Activated CD8-positive, alpha-beta T cell treated with anti-CD3 and anti-CD28 coated beads for 36 hours (primary cell): ENCODE results near the gene RBSN. TPM values are rescaled to one million over a fixed set of nuclear protein-coding genes. Genes with fewer than 3 reads are reported as not detected.
A peak's percentile ranks its signal among the peaks of the same experiment; 100 is the strongest.

Experiments used
- ATAC-seq: fragments of 200-7000 bp; cut with Tn5 transposase; one replicate; pipeline ENCODE4 v1.10.0; 2021; ENCODE audit warnings: mild to moderate bottlenecking, moderate library complexity
- CTCF ChIA-PET: fragments of 350-600 bp; sonication (Branson Sonifier 250); formaldehyde crosslinking; loops from one replicate; lab custom pipeline; 2021; ENCODE audit warnings: antibody characterized with exemption; lab: Charles Lee
- POLR2A ChIA-PET: fragments of 350-600 bp; sonication (Branson Sonifier 250); formaldehyde crosslinking; loops from one replicate; lab custom pipeline; 2021; ENCODE audit warnings: antibody characterized with exemption; lab: Charles Lee
- DNase-seq: peaks from one replicate; pipeline ENCODE4 v3.0.0-alpha.2; 2020
- H3K27ac Mint-ChIP-seq: one replicate; pipeline ENCODE4 v1.8.0; 2021; ENCODE audit warnings: mild to moderate bottlenecking, mixed read lengths
- H3K27me3 Mint-ChIP-seq: one replicate; pipeline ENCODE4 v1.8.0; 2021; ENCODE audit warnings: mixed read lengths
- H3K36me3 Mint-ChIP-seq: one replicate; pipeline ENCODE4 v1.8.0; 2021; ENCODE audit warnings: low read depth, mixed read lengths
- H3K4me1 Mint-ChIP-seq: one replicate; pipeline ENCODE4 v1.8.0; 2021; ENCODE audit warnings: low read depth, mixed read lengths
- H3K4me3 Mint-ChIP-seq: one replicate; pipeline ENCODE4 v1.8.0; 2021; ENCODE audit warnings: mild to moderate bottlenecking, moderate library complexity, mixed read lengths
- H3K9me3 Mint-ChIP-seq: one replicate; pipeline ENCODE4 v1.8.0; 2021; ENCODE audit warnings: mixed read lengths
- intact Hi-C: fragments of 100-400 bp; cut with micrococcal nuclease; formaldehyde crosslinking; loops from one replicate; pipeline ENCODE4 v1.10.0; 2022
- total RNA-seq, 2 experiments: library from RNA; stranded (reverse); gene quantifications; one replicate each; pipeline ENCODE4 v1.2.3, GENCODE V29; 2021
- TF ChIP-seq, protein P1 (sequence below): fragments of 200-600 bp; IDR thresholded peaks from one replicate; pipeline ENCODE4 v1.8.0; 2022; ENCODE audit warnings: antibody characterized with exemption, mild to moderate bottlenecking

Gene RBSN
- total RNA-seq, 2 experiments from 2014 or later: 11.3 to 11.8 TPM

DNA sequence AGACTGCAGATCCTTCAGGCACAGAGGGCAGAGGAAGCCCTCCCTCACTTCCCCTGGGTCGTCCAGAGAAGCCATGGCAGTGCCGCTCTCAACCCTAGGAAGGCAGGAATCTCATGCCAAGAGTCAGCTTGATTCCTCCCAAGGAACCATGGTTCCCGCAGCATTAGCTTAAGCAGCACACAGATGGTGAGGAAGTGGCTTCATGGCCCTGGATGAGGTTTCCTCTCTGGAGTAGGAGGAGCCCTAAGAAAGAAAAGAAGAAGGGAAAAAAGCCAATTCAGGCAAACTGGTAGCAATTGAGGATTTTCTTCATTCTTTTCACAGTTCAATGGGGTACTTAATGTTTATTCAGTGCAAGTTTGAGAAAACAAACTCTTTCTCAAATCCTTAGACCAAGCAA, 2.9 kb downstream of the RBSN start:
- no peak for ATAC-seq
- Mint-ChIP-seq H3K9me3 (no peaks in the 10 kb centered on the region), H3K4me3 (no peak overlapping the region), H3K27ac (peak overlapping the region; percentile 13), H3K36me3 (peaks cover 12% of the 10 kb centered on the region), H3K4me1 (peaks cover 19% of the 10 kb centered on the region), H3K27me3 (peaks cover 2% of the 10 kb centered on the region)
- intact Hi-C loops: no loop called here
- ChIA-PET CTCF (interaction anchor here (1.0 to 1.5 kb wide), 3 partner anchors 14 to 174 kb away, joined by 3 read pairs; no protein-coding TSS in a partner anchor), POLR2A (interaction anchor here (3.6 kb wide), 1 partner anchor 31 kb away, joined by 40 read pairs; the partner anchor contains the start of gene MRPS25)
- DNase-seq: no peak
- TF ChIP-seq, protein P1, sequence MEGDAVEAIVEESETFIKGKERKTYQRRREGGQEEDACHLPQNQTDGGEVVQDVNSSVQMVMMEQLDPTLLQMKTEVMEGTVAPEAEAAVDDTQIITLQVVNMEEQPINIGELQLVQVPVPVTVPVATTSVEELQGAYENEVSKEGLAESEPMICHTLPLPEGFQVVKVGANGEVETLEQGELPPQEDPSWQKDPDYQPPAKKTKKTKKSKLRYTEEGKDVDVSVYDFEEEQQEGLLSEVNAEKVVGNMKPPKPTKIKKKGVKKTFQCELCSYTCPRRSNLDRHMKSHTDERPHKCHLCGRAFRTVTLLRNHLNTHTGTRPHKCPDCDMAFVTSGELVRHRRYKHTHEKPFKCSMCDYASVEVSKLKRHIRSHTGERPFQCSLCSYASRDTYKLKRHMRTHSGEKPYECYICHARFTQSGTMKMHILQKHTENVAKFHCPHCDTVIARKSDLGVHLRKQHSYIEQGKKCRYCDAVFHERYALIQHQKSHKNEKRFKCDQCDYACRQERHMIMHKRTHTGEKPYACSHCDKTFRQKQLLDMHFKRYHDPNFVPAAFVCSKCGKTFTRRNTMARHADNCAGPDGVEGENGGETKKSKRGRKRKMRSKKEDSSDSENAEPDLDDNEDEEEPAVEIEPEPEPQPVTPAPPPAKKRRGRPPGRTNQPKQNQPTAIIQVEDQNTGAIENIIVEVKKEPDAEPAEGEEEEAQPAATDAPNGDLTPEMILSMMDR: no peak

DNA sequence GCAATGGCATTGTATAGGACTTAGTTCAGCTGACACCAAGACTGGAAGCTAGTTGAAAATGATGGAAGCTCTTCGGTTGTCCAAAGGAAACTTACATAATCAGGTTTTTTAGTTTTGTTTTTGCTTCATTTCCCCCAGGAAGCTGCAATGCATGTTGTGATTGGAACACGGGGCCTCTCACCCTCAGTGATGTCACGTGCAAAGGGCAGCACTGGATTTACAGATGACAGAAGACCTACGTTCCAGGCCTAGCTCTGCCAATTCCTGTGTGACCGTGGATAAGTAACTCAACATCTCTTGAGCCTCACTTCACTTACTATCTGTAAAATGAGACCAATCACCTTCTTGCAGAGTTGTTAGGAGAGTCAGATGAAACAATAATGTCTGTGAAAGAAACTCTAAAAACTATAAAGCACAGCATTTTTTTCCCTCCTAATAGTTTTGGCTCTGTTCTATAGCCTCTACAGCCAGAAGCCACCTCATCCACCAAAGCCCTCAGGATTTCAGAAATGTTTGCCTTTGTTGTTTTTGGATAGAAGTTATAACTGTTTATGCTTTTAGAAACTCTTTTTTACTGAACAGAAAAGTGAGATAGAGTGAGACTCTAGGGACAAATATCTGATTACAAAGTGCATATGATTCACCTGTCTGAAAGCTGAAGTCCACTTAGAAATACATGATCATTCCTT, 4.6 kb downstream of the RBSN start:
- TF ChIP-seq, protein P1: no peak
- Mint-ChIP-seq H3K36me3 (peaks cover 16% of the 10 kb centered on the region), H3K4me3 (no peak overlapping the region), H3K27me3 (peaks cover 2% of the 10 kb centered on the region), H3K9me3 (no peaks in the 10 kb centered on the region), H3K27ac (no peak overlapping the region), H3K4me1 (peaks cover 18% of the 10 kb centered on the region)
- POLR2A ChIA-PET: interaction anchor here (0.6 to 1.4 kb wide), 2 partner anchors 19 to 311 kb away, joined by 3 to 4 read pairs; no protein-coding TSS in a partner anchor
- intact Hi-C loops: no loop called here
- CTCF ChIA-PET: interaction anchor here (1.2 kb wide), 1 partner anchor 13 kb away, joined by 6 read pairs; no protein-coding TSS in a partner anchor
- DNase-seq (no peak), ATAC-seq (no peak)

DNA sequence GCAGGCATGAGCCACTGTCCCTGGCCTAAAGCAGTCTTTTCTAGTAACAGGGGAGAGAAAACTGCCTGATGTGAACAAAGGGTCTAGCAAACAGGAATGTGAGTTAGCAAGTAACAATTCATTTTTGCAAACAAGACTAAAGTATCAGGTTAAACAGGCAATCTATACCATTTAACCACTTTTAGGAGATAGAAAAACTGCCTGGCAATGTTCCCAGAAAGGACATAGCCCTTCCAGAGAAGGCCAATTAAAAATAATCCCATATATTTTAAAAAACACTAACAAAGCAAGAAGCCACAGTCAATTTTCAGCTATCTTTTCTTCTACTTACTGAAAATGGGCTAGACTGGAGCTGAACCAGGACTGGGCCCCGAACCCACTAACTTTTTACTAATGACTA, 6.3 kb downstream of the RBSN start:
- intact Hi-C loops: no loop called here
- TF ChIP-seq, protein P1: no peak
- DNase-seq (no peak), ATAC-seq (no peak)
- H3K4me1 Mint-ChIP-seq: peaks cover 9% of the 10 kb centered on the region
- ChIA-PET POLR2A (interaction anchor here (1.4 kb wide), 2 partner anchors 17 to 24 kb away, joined by 3 to 4 read pairs; no protein-coding TSS in a partner anchor), CTCF (interaction anchor here (1.2 kb wide), 1 partner anchor 166 kb away, joined by 3 read pairs; no protein-coding TSS in a partner anchor)
- H3K27ac Mint-ChIP-seq: no peak overlapping the region
- no peaks in the 10 kb centered on the region for H3K27me3 Mint-ChIP-seq
- H3K9me3 Mint-ChIP-seq: no peaks in the 10 kb centered on the region
- H3K36me3 Mint-ChIP-seq: peaks cover 13% of the 10 kb centered on the region
- H3K4me3 Mint-ChIP-seq: no peak overlapping the region

DNA sequence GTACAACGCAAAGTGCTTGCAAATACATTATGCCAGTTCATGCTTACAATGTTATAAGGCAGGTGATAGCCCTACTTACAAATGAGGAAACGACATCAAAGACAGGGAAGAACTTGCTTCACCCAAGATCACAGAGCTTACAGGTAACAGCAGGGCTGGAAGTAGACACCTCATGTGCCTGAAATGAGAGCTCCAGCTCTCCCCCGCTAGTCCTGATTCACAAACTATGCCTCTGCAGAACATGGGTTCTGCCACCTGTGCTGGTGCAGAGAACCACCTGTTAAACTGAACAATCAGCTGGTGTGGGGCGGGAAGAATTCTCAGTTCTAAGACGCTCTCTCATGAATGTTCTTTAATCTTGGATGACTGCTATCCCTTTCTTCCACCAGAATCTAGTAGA, 7.4 kb downstream of the RBSN start:
- H3K36me3 Mint-ChIP-seq: peaks cover 16% of the 10 kb centered on the region
- ATAC-seq (no peak), DNase-seq (no peak)
- no peaks in the 10 kb centered on the region for H3K27me3 Mint-ChIP-seq
- TF ChIP-seq, protein P1: no peak
- H3K4me3 Mint-ChIP-seq: no peak overlapping the region
- no peak overlapping the region for H3K27ac Mint-ChIP-seq
- intact Hi-C loops: no loop called here
- peaks cover 5% of the 10 kb centered on the region for H3K4me1 Mint-ChIP-seq
- CTCF ChIA-PET: interaction anchor here (1.2 to 1.6 kb wide), 4 partner anchors 16 to 165 kb away, joined by 3 to 6 read pairs (median 4); no protein-coding TSS in a partner anchor
- no peaks in the 10 kb centered on the region for H3K9me3 Mint-ChIP-seq
- POLR2A ChIA-PET: interaction anchor here (0.6 kb wide), 1 partner anchor 1419 kb away, joined by 4 read pairs; no protein-coding TSS in a partner anchor

DNA sequence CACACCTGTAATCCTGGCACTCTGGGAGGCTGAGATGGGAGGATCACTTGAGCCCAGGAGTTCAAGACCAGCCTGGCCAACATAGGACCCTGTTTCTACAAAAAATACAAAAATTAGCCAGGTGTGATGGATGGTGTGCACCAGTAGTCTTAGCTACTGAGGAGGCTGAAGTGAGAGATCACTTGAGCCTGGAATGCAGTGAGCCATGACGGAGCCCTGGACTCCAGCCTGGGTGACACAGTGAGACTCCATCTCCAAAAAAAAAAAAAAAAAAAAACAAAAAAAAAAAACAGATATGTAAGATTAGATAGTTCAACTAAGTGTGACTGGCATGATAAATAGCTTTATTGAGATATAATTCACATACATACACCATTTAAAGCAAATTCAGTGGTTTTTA, 9.7 kb downstream of the RBSN start:
- Mint-ChIP-seq H3K9me3 (no peaks in the 10 kb centered on the region), H3K36me3 (peaks cover 24% of the 10 kb centered on the region), H3K4me1 (peaks cover 3% of the 10 kb centered on the region), H3K27me3 (no peaks in the 10 kb centered on the region), H3K27ac (no peak overlapping the region), H3K4me3 (no peak overlapping the region)
- CTCF ChIA-PET: interaction anchor here (0.6 to 1.1 kb wide), 2 partner anchors 19 to 163 kb away, joined by 3 read pairs; no protein-coding TSS in a partner anchor
- intact Hi-C loops: no loop called here
- TF ChIP-seq, protein P1: no peak
- no peak for DNase-seq
- ATAC-seq: no peak
- POLR2A ChIA-PET: interaction anchor here (0.6 to 2.9 kb wide), 2 partner anchors 9 to 148 kb away, joined by 6 to 15 read pairs; partner anchors contain the start of gene RBSN
